ENCODE results near the gene FBXL7.

- TF ChIP-seq, protein P1, sequence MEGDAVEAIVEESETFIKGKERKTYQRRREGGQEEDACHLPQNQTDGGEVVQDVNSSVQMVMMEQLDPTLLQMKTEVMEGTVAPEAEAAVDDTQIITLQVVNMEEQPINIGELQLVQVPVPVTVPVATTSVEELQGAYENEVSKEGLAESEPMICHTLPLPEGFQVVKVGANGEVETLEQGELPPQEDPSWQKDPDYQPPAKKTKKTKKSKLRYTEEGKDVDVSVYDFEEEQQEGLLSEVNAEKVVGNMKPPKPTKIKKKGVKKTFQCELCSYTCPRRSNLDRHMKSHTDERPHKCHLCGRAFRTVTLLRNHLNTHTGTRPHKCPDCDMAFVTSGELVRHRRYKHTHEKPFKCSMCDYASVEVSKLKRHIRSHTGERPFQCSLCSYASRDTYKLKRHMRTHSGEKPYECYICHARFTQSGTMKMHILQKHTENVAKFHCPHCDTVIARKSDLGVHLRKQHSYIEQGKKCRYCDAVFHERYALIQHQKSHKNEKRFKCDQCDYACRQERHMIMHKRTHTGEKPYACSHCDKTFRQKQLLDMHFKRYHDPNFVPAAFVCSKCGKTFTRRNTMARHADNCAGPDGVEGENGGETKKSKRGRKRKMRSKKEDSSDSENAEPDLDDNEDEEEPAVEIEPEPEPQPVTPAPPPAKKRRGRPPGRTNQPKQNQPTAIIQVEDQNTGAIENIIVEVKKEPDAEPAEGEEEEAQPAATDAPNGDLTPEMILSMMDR (optimal IDR thresholded peaks at IDR 0.05 in 1 of 3, IDR thresholded peaks at IDR 0.05 in 1 of 3, conservative IDR thresholded peaks at IDR 0.05 in 1 of 3; ENCODE audit: extremely low read depth in 1 of 3, insufficient read depth in 2 of 3, low read length in 3 of 3) = no peak
- no peak for TF ChIP-seq EZH2 (IDR thresholded peaks at IDR 0.05; ENCODE audit: low read length)
Measured at GRCh38 chr5:15655683-15656082, 155.7 kb downstream of the FBXL7 start.
